Hepatocyte (in vitro differentiated cells): ENCODE results near the gene DENND6A.

Source experiments
- EZH2phosphoT487 ChIP-seq: fragments of 200-600 bp; sonication (generic); IDR thresholded peaks from one replicate; pipeline ENCODE4 v1.6.1; 2018; ENCODE audit warnings: antibody characterized with exemption, mild to moderate bottlenecking, low read depth, moderate library complexity; ENCODE audit not compliant: unreplicated experiment, severe bottlenecking
- TF ChIP-seq, protein P1 (sequence below): fragments of 200-600 bp; sonication (generic); IDR thresholded peaks from 2 replicates; pipeline ENCODE4 v1.5.1; 2016; ENCODE audit warnings: antibody characterized with exemption, mild to moderate bottlenecking; ENCODE audit not compliant: poor library complexity

DNA sequence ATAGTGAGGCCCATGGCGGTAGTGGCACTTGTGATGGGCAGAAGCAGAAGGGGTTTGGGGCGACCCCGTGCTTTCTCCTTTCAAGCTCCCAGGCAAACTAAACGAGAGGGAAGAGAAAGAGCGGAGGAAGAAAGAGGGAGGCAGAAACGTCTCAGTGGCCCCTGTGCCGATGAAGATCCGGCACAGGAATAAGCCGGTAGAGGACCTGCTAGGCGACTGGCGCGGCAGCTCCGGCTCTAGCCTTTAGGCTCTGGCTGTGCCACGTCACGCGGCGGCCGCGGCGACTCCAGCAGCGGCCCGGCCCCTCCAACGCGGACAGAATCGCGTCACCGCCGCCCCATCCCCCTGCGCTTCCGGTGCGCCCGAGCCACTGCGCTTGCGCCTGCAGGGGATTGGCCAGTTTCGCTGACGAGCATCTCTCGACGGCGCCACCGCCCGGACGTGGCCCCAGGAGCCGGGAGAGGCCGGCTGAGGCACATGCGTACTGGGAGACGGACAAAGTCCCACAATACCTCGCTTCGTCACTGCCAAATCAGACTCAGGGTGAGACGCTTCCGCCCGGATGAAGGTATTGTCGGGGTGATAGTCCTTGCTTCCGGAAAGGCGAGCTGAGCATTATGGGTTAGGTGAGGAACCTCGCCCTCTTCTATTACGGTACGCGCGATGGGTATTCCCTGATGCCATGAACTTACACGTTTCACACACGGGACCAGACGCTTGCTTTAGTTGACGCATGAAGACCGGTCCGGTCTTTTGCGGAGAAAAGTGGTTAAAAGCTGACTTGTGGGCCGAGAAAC is 95.6 kb downstream of the DENND6A start, which contains the start of gene ARF4:
- TF ChIP-seq, protein P1, sequence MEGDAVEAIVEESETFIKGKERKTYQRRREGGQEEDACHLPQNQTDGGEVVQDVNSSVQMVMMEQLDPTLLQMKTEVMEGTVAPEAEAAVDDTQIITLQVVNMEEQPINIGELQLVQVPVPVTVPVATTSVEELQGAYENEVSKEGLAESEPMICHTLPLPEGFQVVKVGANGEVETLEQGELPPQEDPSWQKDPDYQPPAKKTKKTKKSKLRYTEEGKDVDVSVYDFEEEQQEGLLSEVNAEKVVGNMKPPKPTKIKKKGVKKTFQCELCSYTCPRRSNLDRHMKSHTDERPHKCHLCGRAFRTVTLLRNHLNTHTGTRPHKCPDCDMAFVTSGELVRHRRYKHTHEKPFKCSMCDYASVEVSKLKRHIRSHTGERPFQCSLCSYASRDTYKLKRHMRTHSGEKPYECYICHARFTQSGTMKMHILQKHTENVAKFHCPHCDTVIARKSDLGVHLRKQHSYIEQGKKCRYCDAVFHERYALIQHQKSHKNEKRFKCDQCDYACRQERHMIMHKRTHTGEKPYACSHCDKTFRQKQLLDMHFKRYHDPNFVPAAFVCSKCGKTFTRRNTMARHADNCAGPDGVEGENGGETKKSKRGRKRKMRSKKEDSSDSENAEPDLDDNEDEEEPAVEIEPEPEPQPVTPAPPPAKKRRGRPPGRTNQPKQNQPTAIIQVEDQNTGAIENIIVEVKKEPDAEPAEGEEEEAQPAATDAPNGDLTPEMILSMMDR = peak; percentile 4
- TF ChIP-seq EZH2phosphoT487 = no peak
